Measurements from ENCODE around the gene SLC8A1. TPM values are rescaled to one million over a fixed set of nuclear protein-coding genes. Genes with fewer than 3 reads are reported as not detected.

The SLC8A1 gene
- total RNA-seq, 1 donor from 2014 or later = 9.6 TPM

DNA sequence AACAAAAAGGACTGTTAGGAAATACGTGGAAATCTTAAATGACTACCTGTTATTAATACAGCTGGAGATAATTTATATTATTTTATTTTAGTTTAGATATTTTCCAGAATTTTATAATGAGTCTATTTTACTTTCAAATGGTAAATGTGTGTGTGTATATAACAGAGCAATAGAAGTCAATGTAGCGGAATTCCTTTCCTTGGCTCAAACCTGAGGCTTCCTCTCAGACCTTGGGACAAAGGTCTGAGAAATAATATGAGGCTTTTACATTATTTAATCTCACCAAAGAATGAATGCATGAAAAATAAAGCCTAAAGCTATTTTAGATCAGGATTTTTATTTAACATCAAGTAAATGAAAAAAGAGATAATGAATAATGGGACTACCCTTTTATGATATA is 65.7 kb downstream of the SLC8A1 start:
- Histone ChIP-seq H3K9me3 (ENCODE audit: low read depth) (no peaks in the 10 kb centered on the region), H3K79me2 (ENCODE audit: low read depth) (no peaks in the 10 kb centered on the region), H3K9ac (no peak overlapping the region), H3K27ac (no peak overlapping the region), H3K4me2 (no peak overlapping the region), H3K27me3 (no peaks in the 10 kb centered on the region), H3K4me3 (no peak overlapping the region), H4K20me1 (ENCODE audit: low read depth) (no peaks in the 10 kb centered on the region), H3F3A (ENCODE audit: low read depth) (no peaks in the 10 kb centered on the region), H3K36me3 (no peaks in the 10 kb centered on the region), H3K4me1 (no peaks in the 10 kb centered on the region), H2AFZ (replicated peaks) (no peak overlapping the region)
- no peaks in the 10 kb centered on the region for H3K4me1 Mint-ChIP-seq
- H3K27me3 Mint-ChIP-seq (ENCODE audit: insufficient read depth, low read depth) = no peaks in the 10 kb centered on the region
- H3K4me3 Mint-ChIP-seq = no peak overlapping the region
- no peak overlapping the region for H3K27ac Mint-ChIP-seq
- DNase-seq (ENCODE audit: low spot score) = no peak
- peaks cover 6% of the 10 kb centered on the region for H3K9me3 Mint-ChIP-seq
- TF ChIP-seq EZH2phosphoT487 (IDR thresholded peaks at IDR 0.05) (no peak), EZH2 (IDR thresholded peaks at IDR 0.05) (no peak)
- TF ChIP-seq, protein P1, sequence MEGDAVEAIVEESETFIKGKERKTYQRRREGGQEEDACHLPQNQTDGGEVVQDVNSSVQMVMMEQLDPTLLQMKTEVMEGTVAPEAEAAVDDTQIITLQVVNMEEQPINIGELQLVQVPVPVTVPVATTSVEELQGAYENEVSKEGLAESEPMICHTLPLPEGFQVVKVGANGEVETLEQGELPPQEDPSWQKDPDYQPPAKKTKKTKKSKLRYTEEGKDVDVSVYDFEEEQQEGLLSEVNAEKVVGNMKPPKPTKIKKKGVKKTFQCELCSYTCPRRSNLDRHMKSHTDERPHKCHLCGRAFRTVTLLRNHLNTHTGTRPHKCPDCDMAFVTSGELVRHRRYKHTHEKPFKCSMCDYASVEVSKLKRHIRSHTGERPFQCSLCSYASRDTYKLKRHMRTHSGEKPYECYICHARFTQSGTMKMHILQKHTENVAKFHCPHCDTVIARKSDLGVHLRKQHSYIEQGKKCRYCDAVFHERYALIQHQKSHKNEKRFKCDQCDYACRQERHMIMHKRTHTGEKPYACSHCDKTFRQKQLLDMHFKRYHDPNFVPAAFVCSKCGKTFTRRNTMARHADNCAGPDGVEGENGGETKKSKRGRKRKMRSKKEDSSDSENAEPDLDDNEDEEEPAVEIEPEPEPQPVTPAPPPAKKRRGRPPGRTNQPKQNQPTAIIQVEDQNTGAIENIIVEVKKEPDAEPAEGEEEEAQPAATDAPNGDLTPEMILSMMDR (IDR thresholded peaks at IDR 0.05) = no peak
- peaks cover 2% of the 10 kb centered on the region for H3K36me3 Mint-ChIP-seq

DNA sequence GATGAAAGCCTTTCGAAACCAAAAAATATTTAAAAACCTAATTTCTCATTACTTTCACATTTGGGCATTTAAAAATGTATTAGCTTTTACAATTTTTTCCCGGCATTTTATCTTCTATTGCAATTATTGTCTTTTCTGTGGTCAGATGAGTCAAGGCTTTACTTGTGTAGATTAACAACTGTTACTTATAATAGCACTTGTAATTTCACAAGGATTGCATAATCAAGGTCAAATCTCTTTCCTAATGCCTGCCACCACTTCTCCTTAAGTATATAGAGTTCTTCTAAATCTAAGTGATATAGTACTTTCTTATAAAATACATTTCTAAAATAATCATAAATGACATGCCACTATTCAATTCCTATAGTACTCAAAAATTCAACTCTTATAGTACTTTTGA is 67.2 kb downstream of the SLC8A1 start:
- Mint-ChIP-seq H3K27me3 (ENCODE audit: insufficient read depth, low read depth) (no peaks in the 10 kb centered on the region), H3K9me3 (peaks cover 8% of the 10 kb centered on the region)
- H2AFZ ChIP-seq (replicated peaks) = no peak overlapping the region

DNA sequence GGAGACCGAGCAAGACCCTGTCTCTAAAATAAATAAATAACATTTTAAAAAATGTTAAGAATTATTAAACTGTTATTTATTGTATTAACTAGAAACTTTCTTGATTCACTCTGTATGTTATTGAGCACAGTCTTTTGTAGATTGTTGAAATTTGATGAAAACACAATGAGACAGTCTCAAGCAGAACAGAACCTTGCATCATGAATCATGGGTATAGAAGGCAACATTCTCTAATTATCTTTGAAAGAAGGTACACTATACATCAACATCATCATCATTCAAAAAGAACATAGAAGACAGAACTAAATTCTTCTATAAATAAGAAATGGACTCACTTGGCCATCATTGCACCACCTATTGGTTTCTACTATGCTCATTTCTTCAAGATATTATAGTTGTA is 67.7 kb downstream of the SLC8A1 start:
- Mint-ChIP-seq H3K27me3 (ENCODE audit: insufficient read depth, low read depth) (no peaks in the 10 kb centered on the region), H3K27ac (no peak overlapping the region), H3K4me1 (no peaks in the 10 kb centered on the region), H3K9me3 (peaks cover 10% of the 10 kb centered on the region), H3K36me3 (peaks cover 2% of the 10 kb centered on the region), H3K4me3 (no peak overlapping the region)
- no peaks in the 10 kb centered on the region for H3K36me3 ChIP-seq
- DNase-seq (ENCODE audit: low spot score) = no peak
- no peaks in the 10 kb centered on the region for H3K27me3 ChIP-seq
- no peak overlapping the region for H3K4me3 ChIP-seq
- no peak overlapping the region for H3K27ac ChIP-seq
- H3K9ac ChIP-seq = no peak overlapping the region
- no peaks in the 10 kb centered on the region for H3K9me3 ChIP-seq (ENCODE audit: low read depth)
- no peak overlapping the region for H2AFZ ChIP-seq (replicated peaks)
- H3K4me1 ChIP-seq = no peaks in the 10 kb centered on the region
- H3K79me2 ChIP-seq (ENCODE audit: low read depth) = no peaks in the 10 kb centered on the region
- TF ChIP-seq EZH2 (IDR thresholded peaks at IDR 0.05) = no peak
- TF ChIP-seq, protein P1 (IDR thresholded peaks at IDR 0.05) = no peak
- no peak for TF ChIP-seq EZH2phosphoT487 (IDR thresholded peaks at IDR 0.05)
- H4K20me1 ChIP-seq (ENCODE audit: low read depth) = no peaks in the 10 kb centered on the region
- no peaks in the 10 kb centered on the region for H3F3A ChIP-seq (ENCODE audit: low read depth)
- no peak overlapping the region for H3K4me2 ChIP-seq

More for the DNA sequence above, 67.2 kb downstream of the SLC8A1 start:
- no peak overlapping the region for H3K4me3 Mint-ChIP-seq
- Histone ChIP-seq H4K20me1 (ENCODE audit: low read depth) (no peaks in the 10 kb centered on the region), H3K27me3 (no peaks in the 10 kb centered on the region), H3K9ac (no peak overlapping the region), H3K4me3 (no peak overlapping the region), H3K9me3 (ENCODE audit: low read depth) (no peaks in the 10 kb centered on the region), H3K36me3 (no peaks in the 10 kb centered on the region), H3K27ac (no peak overlapping the region), H3K4me2 (no peak overlapping the region), H3K4me1 (no peaks in the 10 kb centered on the region), H3F3A (ENCODE audit: low read depth) (no peaks in the 10 kb centered on the region), H3K79me2 (ENCODE audit: low read depth) (no peaks in the 10 kb centered on the region)
- peaks cover 2% of the 10 kb centered on the region for H3K36me3 Mint-ChIP-seq
- no peaks in the 10 kb centered on the region for H3K4me1 Mint-ChIP-seq
- H3K27ac Mint-ChIP-seq = no peak overlapping the region
- no peak for TF ChIP-seq EZH2 (IDR thresholded peaks at IDR 0.05)
- TF ChIP-seq, protein P1 (IDR thresholded peaks at IDR 0.05) = no peak
- TF ChIP-seq EZH2phosphoT487 (IDR thresholded peaks at IDR 0.05) = no peak
- DNase-seq (ENCODE audit: low spot score) = no peak

Measured in neural progenitor cell (in vitro differentiated cells).